Loucy (cell line): ENCODE measurements around the gene RPS6KB2.
"Not testable (repeated sequence)": the region's sequence is repeated elsewhere in the genome, so short reads cannot be mapped to it uniquely, and the experiment has no call there.

Experiments used
- EZH2phosphoT487 ChIP-seq: fragments of 200-600 bp; IDR thresholded peaks from 2 replicates; pipeline ENCODE4 v1.6.1; 2018; ENCODE audit warnings: antibody characterized with exemption, mild to moderate bottlenecking, moderate library complexity, borderline replicate concordance
- TF ChIP-seq, protein P1 (sequence below): fragments of 200-600 bp; sonication (generic); conservative IDR thresholded peaks from 2 replicates; pipeline ENCODE4 v1.5.1; 2014; ENCODE audit warnings: mild to moderate bottlenecking, antibody characterized with exemption, low read length

DNA sequence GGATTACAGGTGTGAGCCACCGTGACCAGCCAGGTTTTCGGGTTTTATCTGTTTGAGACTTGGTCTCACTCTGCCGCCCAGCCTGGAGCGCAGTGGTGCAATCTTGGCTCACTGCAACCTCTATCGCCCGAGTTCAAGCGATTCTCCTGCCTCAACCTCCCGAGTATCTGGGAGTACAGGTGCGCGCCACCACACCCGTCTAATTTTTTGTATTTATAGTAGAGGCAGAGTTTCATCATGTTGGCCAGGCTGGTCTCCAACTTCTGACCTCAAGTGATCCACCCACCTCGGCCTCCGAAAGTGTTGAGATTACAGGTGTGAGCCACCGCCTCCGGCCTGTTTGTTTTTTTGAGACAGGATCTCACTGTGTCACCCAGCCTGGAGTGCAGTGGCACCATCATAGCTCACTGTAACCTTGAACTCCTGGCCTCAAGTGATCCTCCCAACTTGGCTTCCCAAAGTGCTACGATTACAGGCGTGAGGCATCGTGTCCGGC, 882 bp upstream of the RPS6KB2 start:
- TF ChIP-seq, protein P1, sequence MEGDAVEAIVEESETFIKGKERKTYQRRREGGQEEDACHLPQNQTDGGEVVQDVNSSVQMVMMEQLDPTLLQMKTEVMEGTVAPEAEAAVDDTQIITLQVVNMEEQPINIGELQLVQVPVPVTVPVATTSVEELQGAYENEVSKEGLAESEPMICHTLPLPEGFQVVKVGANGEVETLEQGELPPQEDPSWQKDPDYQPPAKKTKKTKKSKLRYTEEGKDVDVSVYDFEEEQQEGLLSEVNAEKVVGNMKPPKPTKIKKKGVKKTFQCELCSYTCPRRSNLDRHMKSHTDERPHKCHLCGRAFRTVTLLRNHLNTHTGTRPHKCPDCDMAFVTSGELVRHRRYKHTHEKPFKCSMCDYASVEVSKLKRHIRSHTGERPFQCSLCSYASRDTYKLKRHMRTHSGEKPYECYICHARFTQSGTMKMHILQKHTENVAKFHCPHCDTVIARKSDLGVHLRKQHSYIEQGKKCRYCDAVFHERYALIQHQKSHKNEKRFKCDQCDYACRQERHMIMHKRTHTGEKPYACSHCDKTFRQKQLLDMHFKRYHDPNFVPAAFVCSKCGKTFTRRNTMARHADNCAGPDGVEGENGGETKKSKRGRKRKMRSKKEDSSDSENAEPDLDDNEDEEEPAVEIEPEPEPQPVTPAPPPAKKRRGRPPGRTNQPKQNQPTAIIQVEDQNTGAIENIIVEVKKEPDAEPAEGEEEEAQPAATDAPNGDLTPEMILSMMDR, result not testable (repeated sequence)
- not testable (repeated sequence) for TF ChIP-seq EZH2phosphoT487
